GM18517 (cell line): ENCODE data around the gene MYO16.
"Not testable (repeated sequence)": the region's sequence is repeated elsewhere in the genome, so short reads cannot be mapped to it uniquely, and the experiment has no call there.

ENCODE experiments used
- ATAC-seq: cut with Tn5 transposase; IDR thresholded peaks from one replicate; pipeline ENCODE4 v1.9.1; 2021; ENCODE audit warnings: mild to moderate bottlenecking, moderate library complexity; ENCODE audit not compliant: unreplicated experiment

MYO16 gene

GRCh38 chr13:108741930-108742329 is 112.5 kb downstream of the MYO16 start:
- ATAC-seq, result no peak

GRCh38 chr13:108742701-108743451 is 113.5 kb downstream of the MYO16 start:
- no peak for ATAC-seq

- no peak for ATAC-seq
These were observed 114.1 kb downstream of the MYO16 start for GRCh38 chr13:108743522-108743921.

- no peak for ATAC-seq
These were observed 118.4 kb downstream of the MYO16 start for GRCh38 chr13:108747843-108748242.

- no peak for ATAC-seq
These were observed 122.9 kb downstream of the MYO16 start for GRCh38 chr13:108752276-108752675.

GRCh38 chr13:108755083-108755482 is 125.7 kb downstream of the MYO16 start:
- ATAC-seq, result no peak

- ATAC-seq, result no peak
These were observed 130.7 kb downstream of the MYO16 start for GRCh38 chr13:108760129-108760528.

- ATAC-seq, result no peak
These were observed 131.1 kb downstream of the MYO16 start for GRCh38 chr13:108760541-108760940.

- no peak for ATAC-seq
These were observed 138.6 kb downstream of the MYO16 start for GRCh38 chr13:108768035-108768434.

- ATAC-seq, result no peak
These were observed 140.0 kb downstream of the MYO16 start for GRCh38 chr13:108769213-108770070.

- ATAC-seq, result no peak
These were observed 146.2 kb downstream of the MYO16 start for GRCh38 chr13:108775597-108775996.

- no peak for ATAC-seq
These were observed 147.2 kb downstream of the MYO16 start for GRCh38 chr13:108776650-108777049.

- ATAC-seq, result no peak
These were observed 148.3 kb downstream of the MYO16 start for GRCh38 chr13:108777421-108778420.

GRCh38 chr13:108779308-108779707 is 149.9 kb downstream of the MYO16 start:
- no peak for ATAC-seq

- ATAC-seq, result no peak
These were observed 151.3 kb downstream of the MYO16 start for GRCh38 chr13:108780706-108781105.

GRCh38 chr13:108781312-108781711 is 151.9 kb downstream of the MYO16 start:
- no peak for ATAC-seq

GRCh38 chr13:108782480-108782879 is 153.1 kb downstream of the MYO16 start:
- ATAC-seq, result not testable (repeated sequence)

- ATAC-seq, result no peak
These were observed 156.4 kb downstream of the MYO16 start for GRCh38 chr13:108785844-108786243.

GRCh38 chr13:108786456-108787200 is 157.2 kb downstream of the MYO16 start:
- ATAC-seq, result no peak
